ENCODE measurements around the gene DISC1. TPM values are rescaled to one million over a fixed set of nuclear protein-coding genes. Genes with fewer than 3 reads are reported as not detected.

Gene DISC1
- total and polyA plus RNA-seq, 8 donors: 0.42 to 6.6 (median 1.5) TPM

DNA sequence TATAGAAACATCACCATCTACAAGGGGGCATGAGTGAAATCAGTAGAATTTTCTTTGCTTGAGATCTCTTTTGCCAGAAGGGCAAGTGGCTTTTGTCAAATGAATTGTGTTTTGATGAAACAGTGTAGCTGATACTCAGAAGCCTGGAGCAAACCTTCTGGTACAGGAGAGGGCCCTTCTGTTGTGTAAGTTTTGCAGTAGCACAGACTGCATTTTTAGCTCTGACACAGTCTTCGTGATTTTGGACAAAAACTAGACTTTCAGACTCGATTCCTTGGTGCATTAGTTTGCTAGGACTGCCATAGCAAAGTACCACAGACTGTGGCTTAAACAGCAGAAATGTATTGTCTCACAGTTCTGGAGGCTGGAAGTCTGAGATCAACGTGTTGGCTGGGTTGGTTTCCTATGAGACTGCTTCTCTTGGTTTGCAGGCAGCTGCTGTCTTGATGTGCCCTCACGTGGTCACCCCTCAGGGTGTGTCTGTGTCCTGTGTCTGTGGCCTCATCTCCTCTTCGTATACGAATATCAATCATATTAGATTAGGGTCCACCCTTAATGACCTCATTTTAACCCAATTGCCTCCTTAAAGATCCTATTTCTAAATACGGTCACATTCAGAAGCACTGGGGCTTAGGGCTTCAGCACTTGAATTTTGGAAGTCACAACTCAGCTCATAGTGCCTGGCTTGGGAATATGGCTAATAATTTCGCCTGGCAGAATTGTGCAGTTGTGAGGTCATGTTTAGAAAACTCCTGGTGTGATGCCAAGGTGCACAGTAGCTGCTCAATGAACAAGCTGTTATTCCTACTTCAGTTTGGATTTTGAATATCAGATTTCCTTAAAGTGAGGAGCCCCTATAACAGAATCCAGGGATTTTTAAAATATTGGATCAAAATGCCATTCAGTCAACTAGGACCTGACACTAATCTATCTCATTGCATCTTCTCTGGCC lies 21.2 kb upstream of the DISC1 start:
- WGBS, 2 donors: 50 to 56% methylated on average over 8 of the region's 8 CpGs
- Histone ChIP-seq H3K4me3 (no peak overlapping the region), H3K27ac (no peak overlapping the region), H3K36me3 (no peaks in the 10 kb centered on the region), H3K4me1 (peaks cover 0 to 8% (median 0%) of the 10 kb centered on the region in 3 donors), H3K9me3 (no peaks in the 10 kb centered on the region), H3K27me3 (no peaks in the 10 kb centered on the region)
- FAIRE-seq (no peak), DNase-seq (no peak), ATAC-seq (no peak)
- TF ChIP-seq CTCF (IDR thresholded peaks at IDR 0.05): no peak
- intact Hi-C loops (cut with DNase I): no loop called here

DNA sequence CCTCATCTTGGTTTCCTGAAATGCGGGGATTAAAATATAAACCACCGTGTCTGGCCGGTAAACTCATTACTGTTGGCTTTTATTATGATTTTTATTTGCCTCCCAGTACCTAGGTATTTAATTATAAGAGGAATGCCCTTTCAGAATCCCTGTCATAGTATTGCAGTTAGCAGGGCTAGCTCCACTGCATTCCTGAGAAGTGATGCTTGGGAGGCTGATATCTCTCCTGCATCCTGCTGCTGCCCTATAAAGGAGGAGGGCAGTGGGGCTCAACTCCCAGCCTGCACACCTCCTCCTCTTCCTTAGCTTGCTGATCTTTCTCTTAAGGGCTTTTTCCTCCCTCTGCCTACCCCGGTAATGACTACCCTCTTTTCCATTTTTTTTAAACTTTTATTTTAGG lies 19.9 kb upstream of the DISC1 start:
- TF ChIP-seq CTCF (IDR thresholded peaks at IDR 0.05): no peak
- Histone ChIP-seq H3K4me1 (peaks cover 0 to 8% (median 0%) of the 10 kb centered on the region in 3 donors), H3K36me3 (no peaks in the 10 kb centered on the region), H3K4me3 (no peak overlapping the region), H3K27me3 (no peaks in the 10 kb centered on the region), H3K9me3 (no peaks in the 10 kb centered on the region), H3K27ac (no peak overlapping the region)
- FAIRE-seq (no peak), DNase-seq (no peak), ATAC-seq (peak in 1 of 4 donors; percentile 68)
- 53 to 56% methylated on average over 4 of the region's 4 CpGs for WGBS, 2 donors
- intact Hi-C loops (cut with DNase I): no loop called here

DNA sequence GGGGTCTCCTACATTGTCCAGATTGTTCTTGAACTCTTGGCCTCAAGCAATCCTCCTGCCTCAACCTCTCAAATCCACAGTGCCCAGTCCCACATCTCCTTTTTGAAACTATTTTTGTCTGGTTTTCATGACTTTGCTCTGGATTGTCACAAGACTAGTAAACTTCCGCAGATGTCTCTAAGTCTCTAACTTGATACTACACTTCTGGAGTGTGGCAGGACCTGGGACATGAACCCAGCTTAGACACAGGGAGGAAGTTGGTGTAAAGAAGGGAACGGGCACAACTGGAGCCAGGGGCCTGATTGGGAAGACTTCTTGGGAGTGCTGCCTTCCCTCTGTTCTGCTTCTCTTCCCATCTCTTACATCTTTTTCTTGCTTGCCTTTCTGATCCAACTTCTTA lies 16.2 kb upstream of the DISC1 start:
- 88 to 92% methylated on average over 2 of the region's 2 CpGs for WGBS, 2 donors
- no peaks in the 10 kb centered on the region for H3K9me3 ChIP-seq
- DNase-seq: no peak
- no peak for FAIRE-seq
- no peak overlapping the region for H3K27ac ChIP-seq
- no peaks in the 10 kb centered on the region for H3K36me3 ChIP-seq
- intact Hi-C loops (cut with DNase I): no loop called here
- peak in 2 of 4 donors; percentile 44 to 61 for ATAC-seq
- H3K27me3 ChIP-seq: no peaks in the 10 kb centered on the region
- H3K4me1 ChIP-seq: no peaks in the 10 kb centered on the region
- H3K4me3 ChIP-seq: no peak overlapping the region
- TF ChIP-seq CTCF (IDR thresholded peaks at IDR 0.05): no peak

- Histone ChIP-seq H3K4me3 (no peak overlapping the region), H3K27ac (no peak overlapping the region), H3K4me1 (no peaks in the 10 kb centered on the region), H3K9me3 (no peaks in the 10 kb centered on the region), H3K36me3 (no peaks in the 10 kb centered on the region), H3K27me3 (no peaks in the 10 kb centered on the region)
- WGBS, 2 donors: 57 to 66% methylated on average over 5 of the region's 5 CpGs
- intact Hi-C loops (cut with DNase I): no loop called here
- no peak for TF ChIP-seq CTCF (IDR thresholded peaks at IDR 0.05)
- no peak for FAIRE-seq
- ATAC-seq: no peak
- no peak for DNase-seq
Observed at GRCh38 chr1:231611111-231611510, 15.5 kb upstream of the DISC1 start.

GRCh38 chr1:231611851-231612250 lies 14.7 kb upstream of the DISC1 start:
- FAIRE-seq (no peak), ATAC-seq (no peak), DNase-seq (no peak)
- Histone ChIP-seq H3K36me3 (no peaks in the 10 kb centered on the region), H3K27ac (no peak overlapping the region), H3K27me3 (no peaks in the 10 kb centered on the region), H3K4me3 (no peak overlapping the region), H3K9me3 (no peaks in the 10 kb centered on the region), H3K4me1 (no peaks in the 10 kb centered on the region)
- TF ChIP-seq CTCF (IDR thresholded peaks at IDR 0.05): no peak
- intact Hi-C loops (cut with DNase I): no loop called here
- WGBS, 2 donors: 86 to 92% methylated on average over 5 of the region's 5 CpGs
